ENCODE measurements around the gene NXPH1.

The NXPH1 gene

GRCh38 chr7:8783229-8783628 lies 349.8 kb downstream of the NXPH1 start:
- TF ChIP-seq FOXM1 (IDR thresholded peaks at IDR 0.05; ENCODE audit: borderline replicate concordance, low read depth) = no peak
- TF ChIP-seq EP300 (IDR thresholded peaks at IDR 0.05; ENCODE audit: borderline replicate concordance) = no peak
- TF ChIP-seq MAX (IDR thresholded peaks at IDR 0.05) = no peak
- no peak for TF ChIP-seq NFIC (IDR thresholded peaks at IDR 0.05)
- no peak for TF ChIP-seq TEAD4 (IDR thresholded peaks at IDR 0.05)
- TF ChIP-seq ZBTB7A (IDR thresholded peaks at IDR 0.05; ENCODE audit: low read depth) = no peak
- no peak for TF ChIP-seq YY1 (IDR thresholded peaks at IDR 0.05; ENCODE audit: low read depth)
- no peak for TF ChIP-seq CEBPB (IDR thresholded peaks at IDR 0.05)
- TF ChIP-seq EGR1 (IDR thresholded peaks at IDR 0.05) = no peak
- TF ChIP-seq CREB1 (IDR thresholded peaks at IDR 0.05; ENCODE audit: low read depth) = no peak
- no peak for TF ChIP-seq REST (IDR thresholded peaks at IDR 0.05; ENCODE audit: low read depth)

- no peak for TF ChIP-seq ZBTB7A (IDR thresholded peaks at IDR 0.05; ENCODE audit: low read depth)
- TF ChIP-seq FOXM1 (IDR thresholded peaks at IDR 0.05; ENCODE audit: borderline replicate concordance, low read depth) = no peak
- no peak for TF ChIP-seq CEBPB (IDR thresholded peaks at IDR 0.05)
- TF ChIP-seq TEAD4 (IDR thresholded peaks at IDR 0.05) = no peak
- no peak for TF ChIP-seq RAD21 (IDR thresholded peaks at IDR 0.05; ENCODE audit: low read depth)
These were observed 351.7 kb downstream of the NXPH1 start for GRCh38 chr7:8785081-8785480.

GRCh38 chr7:8800986-8801385 lies 367.6 kb downstream of the NXPH1 start:
- TF ChIP-seq USF1 (IDR thresholded peaks at IDR 0.05) (no peak), MAX (IDR thresholded peaks at IDR 0.05) (no peak), CREB1 (IDR thresholded peaks at IDR 0.05; ENCODE audit: low read depth) (no peak), EP300 (IDR thresholded peaks at IDR 0.05; ENCODE audit: borderline replicate concordance) (no peak), FOXM1 (IDR thresholded peaks at IDR 0.05; ENCODE audit: borderline replicate concordance, low read depth) (no peak), EGR1 (IDR thresholded peaks at IDR 0.05) (no peak), RAD21 (IDR thresholded peaks at IDR 0.05; ENCODE audit: low read depth) (no peak), ZBTB7A (IDR thresholded peaks at IDR 0.05; ENCODE audit: low read depth) (no peak), TCF12 (IDR thresholded peaks at IDR 0.05; ENCODE audit: low read depth) (no peak), TEAD4 (IDR thresholded peaks at IDR 0.05) (no peak), REST (IDR thresholded peaks at IDR 0.05; ENCODE audit: low read depth) (no peak), NFIC (IDR thresholded peaks at IDR 0.05) (no peak), CEBPB (IDR thresholded peaks at IDR 0.05) (no peak), TAF1 (IDR thresholded peaks at IDR 0.05; ENCODE audit: low read depth) (no peak), YY1 (IDR thresholded peaks at IDR 0.05; ENCODE audit: low read depth) (no peak)
